ENCODE data around the gene ACBD4. TPM values are rescaled to one million over a fixed set of nuclear protein-coding genes. Genes with fewer than 3 reads are reported as not detected.

The ACBD4 gene
- total RNA-seq, 1 donor from 2014 or later, result 20.6 TPM

DNA sequence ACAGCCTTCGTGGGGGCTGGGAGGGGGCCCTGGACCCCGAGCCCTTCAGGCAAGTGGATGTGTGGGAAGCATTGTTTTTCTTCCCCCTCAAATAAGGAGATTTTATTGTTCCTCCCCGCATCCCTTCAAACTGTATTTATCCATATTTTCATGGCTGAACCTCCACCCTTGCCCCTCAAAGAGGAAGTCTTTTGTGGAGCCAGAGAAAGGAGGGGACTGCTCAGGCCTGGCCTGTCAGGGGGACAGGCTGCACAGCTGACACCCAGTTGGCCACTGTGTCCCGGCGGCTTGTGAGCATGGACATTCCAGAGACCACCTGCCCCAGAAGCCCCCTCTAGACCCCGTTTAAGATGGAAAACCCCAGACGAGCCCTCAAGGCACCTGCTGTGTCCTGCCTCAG lies 42.1 kb downstream of the ACBD4 start:
- ATAC-seq (ENCODE audit: low read depth) (no peak), DNase-seq (no peak)
- CTCF ChIA-PET, result no interaction called here
- no peaks in the 10 kb centered on the region for H3K9me3 Mint-ChIP-seq
- intact Hi-C loops (cut with micrococcal nuclease), result no loop called here
- peaks cover 8% of the 10 kb centered on the region for H3K4me1 Mint-ChIP-seq
- no peak for TF ChIP-seq CTCF (IDR thresholded peaks at IDR 0.05)
- no peaks in the 10 kb centered on the region for H3K27me3 Mint-ChIP-seq
- no peak overlapping the region for H3K27ac Mint-ChIP-seq
- no peak overlapping the region for H3K4me3 Mint-ChIP-seq
- no peaks in the 10 kb centered on the region for H3K36me3 Mint-ChIP-seq (ENCODE audit: low read depth)
- POLR2A ChIA-PET, result interaction anchor here (1.4 kb wide), 1 partner anchor 16 kb away, joined by 4 read pairs; the partner anchor contains the start of gene HEXIM2

DNA sequence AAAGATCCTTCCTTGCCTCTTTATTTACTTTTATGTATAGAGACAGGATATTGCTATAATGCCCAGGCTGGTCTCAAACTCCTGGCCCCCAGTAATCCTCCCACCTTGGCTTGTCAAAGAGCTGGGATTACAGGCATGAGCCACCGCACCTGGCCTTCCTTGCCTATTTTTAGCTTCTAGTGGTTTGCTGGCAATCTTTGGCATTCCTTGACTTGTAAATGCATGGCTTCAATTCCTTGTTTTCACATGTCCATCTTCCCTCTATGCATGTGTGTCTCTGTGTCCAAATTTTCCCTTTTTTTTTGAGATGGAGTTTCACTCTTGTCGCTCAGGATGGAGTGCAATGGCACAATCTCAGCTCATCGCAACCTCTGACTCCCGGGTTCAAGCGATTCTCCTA lies 48.7 kb downstream of the ACBD4 start:
- Mint-ChIP-seq H3K4me1 (no peaks in the 10 kb centered on the region), H3K9me3 (no peaks in the 10 kb centered on the region), H3K27me3 (no peaks in the 10 kb centered on the region), H3K27ac (no peak overlapping the region), H3K36me3 (ENCODE audit: low read depth) (no peaks in the 10 kb centered on the region), H3K4me3 (no peak overlapping the region)
- ATAC-seq (ENCODE audit: low read depth) (no peak), DNase-seq (no peak)
- no peak for TF ChIP-seq CTCF (IDR thresholded peaks at IDR 0.05)
- ChIA-PET CTCF (interaction anchor here (0.6 to 1.2 kb wide), 2 partner anchors 13 to 33 kb away, joined by 3 to 7 read pairs; no protein-coding TSS in a partner anchor), POLR2A (no interaction called here)
- intact Hi-C loops (cut with micrococcal nuclease), result no loop called here

- intact Hi-C loops (cut with micrococcal nuclease), result no loop called here
- no peaks in the 10 kb centered on the region for H3K4me1 Mint-ChIP-seq
- ATAC-seq (ENCODE audit: low read depth) (no peak), DNase-seq (no peak)
- no peak for TF ChIP-seq CTCF (IDR thresholded peaks at IDR 0.05)
- POLR2A ChIA-PET, result no interaction called here
- H3K27me3 Mint-ChIP-seq, result no peaks in the 10 kb centered on the region
- no peaks in the 10 kb centered on the region for H3K9me3 Mint-ChIP-seq
- no peaks in the 10 kb centered on the region for H3K36me3 Mint-ChIP-seq (ENCODE audit: low read depth)
- no peak overlapping the region for H3K27ac Mint-ChIP-seq
- H3K4me3 Mint-ChIP-seq, result no peak overlapping the region
- CTCF ChIA-PET, result no interaction called here
Observed at GRCh38 chr17:45186801-45187354, 51.4 kb downstream of the ACBD4 start.

DNA sequence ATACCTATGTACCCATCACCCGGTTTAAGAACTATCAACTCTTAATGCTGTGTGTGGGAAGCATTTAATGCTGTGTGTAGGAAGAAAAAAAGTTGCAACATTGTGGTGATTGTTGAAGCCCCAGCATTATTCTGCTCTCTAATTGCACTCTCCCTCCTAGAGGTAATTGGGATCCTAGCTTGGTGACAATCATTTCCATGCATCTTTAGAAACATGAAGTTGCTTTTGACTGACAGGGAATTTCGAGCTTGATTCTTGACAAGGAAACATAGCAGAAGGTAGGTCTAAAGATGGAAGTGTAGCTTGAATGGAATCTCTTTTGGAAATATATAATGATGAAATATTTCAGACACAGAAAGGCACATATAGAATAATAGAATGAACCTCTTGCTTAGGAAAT lies 53.5 kb downstream of the ACBD4 start:
- Mint-ChIP-seq H3K4me3 (no peak overlapping the region), H3K27me3 (no peaks in the 10 kb centered on the region), H3K4me1 (no peaks in the 10 kb centered on the region), H3K27ac (no peak overlapping the region), H3K36me3 (ENCODE audit: low read depth) (no peaks in the 10 kb centered on the region), H3K9me3 (no peaks in the 10 kb centered on the region)
- DNase-seq (no peak), ATAC-seq (ENCODE audit: low read depth) (no peak)
- POLR2A ChIA-PET, result no interaction called here
- CTCF ChIA-PET, result interaction anchor here (1.5 to 1.7 kb wide), 2 partner anchors 9 to 54 kb away, joined by 4 to 7 read pairs; partner anchors contain the start of gene ACBD4
- intact Hi-C loops (cut with micrococcal nuclease), result no loop called here
- no peak for TF ChIP-seq CTCF (IDR thresholded peaks at IDR 0.05)

- ChIA-PET POLR2A (interaction anchor here (0.6 kb wide), 2 partner anchors 28 to 1406 kb away, joined by 3 read pairs; no protein-coding TSS in a partner anchor), CTCF (interaction anchor here (2.6 kb wide), 1 partner anchor 56 kb away, joined by 12 read pairs; the partner anchor contains the start of gene ACBD4)
- DNase-seq (no peak), ATAC-seq (ENCODE audit: low read depth) (no peak)
- Mint-ChIP-seq H3K9me3 (no peaks in the 10 kb centered on the region), H3K27ac (no peak overlapping the region), H3K4me3 (no peak overlapping the region), H3K27me3 (no peaks in the 10 kb centered on the region), H3K4me1 (no peaks in the 10 kb centered on the region), H3K36me3 (ENCODE audit: low read depth) (no peaks in the 10 kb centered on the region)
- TF ChIP-seq CTCF (IDR thresholded peaks at IDR 0.05), result no peak
- intact Hi-C loops (cut with micrococcal nuclease), result no loop called here
Observed at GRCh38 chr17:45190503-45191255, 55.2 kb downstream of the ACBD4 start.
